ENCODE data around the gene IQCM.

IQCM gene

GRCh38 chr4:149708513-149709130, 107.0 kb downstream of the IQCM start:
- Histone ChIP-seq H3K36me3 (ENCODE audit: control insufficient read depth in 1 of 2, insufficient read depth in 2 of 2, low read length in 2 of 2) (no peaks in the 10 kb centered on the region), H3K4me3 (ENCODE audit: low read depth in 1 of 2, low read length in 2 of 2) (no peak overlapping the region), H3K27me3 (ENCODE audit: low read depth, low read length) (no peaks in the 10 kb centered on the region), H3K27ac (ENCODE audit: low read length) (no peak overlapping the region), H3K4me1 (ENCODE audit: control insufficient read depth in 1 of 2, insufficient read depth in 2 of 2, low read length in 2 of 2) (no peaks in the 10 kb centered on the region), H3K9me3 (ENCODE audit: control insufficient read depth in 1 of 2, low read length in 2 of 2) (no peaks in the 10 kb centered on the region)

DNA sequence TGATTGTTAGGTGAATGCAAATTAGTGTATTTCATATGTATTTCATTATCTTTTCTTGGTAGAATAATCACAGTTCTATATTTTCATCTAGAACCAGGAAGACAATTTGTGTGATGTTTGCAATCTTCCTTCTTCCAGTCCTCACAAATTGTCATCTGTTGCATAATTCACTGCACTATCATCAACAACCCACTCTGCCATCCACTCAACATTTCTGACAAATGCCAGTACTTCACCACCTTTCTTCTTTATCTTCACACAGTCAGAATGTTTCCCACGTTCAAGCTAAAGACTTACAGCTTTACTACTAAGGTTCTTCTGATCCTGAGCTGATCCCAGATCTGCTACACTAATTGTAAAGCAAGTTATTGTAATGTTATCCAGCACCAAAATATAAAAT, 107.8 kb downstream of the IQCM start:
- H3K36me3 ChIP-seq (ENCODE audit: control insufficient read depth in 1 of 2, insufficient read depth in 2 of 2, low read length in 2 of 2) = no peaks in the 10 kb centered on the region
- no peak overlapping the region for H3K4me3 ChIP-seq (ENCODE audit: low read depth in 1 of 2, low read length in 2 of 2)
- no peak overlapping the region for H3K27ac ChIP-seq (ENCODE audit: low read length)
- no peaks in the 10 kb centered on the region for H3K27me3 ChIP-seq (ENCODE audit: low read depth, low read length)
- no peaks in the 10 kb centered on the region for H3K9me3 ChIP-seq (ENCODE audit: control insufficient read depth in 1 of 2, low read length in 2 of 2)
- no peaks in the 10 kb centered on the region for H3K4me1 ChIP-seq (ENCODE audit: control insufficient read depth in 1 of 2, insufficient read depth in 2 of 2, low read length in 2 of 2)

DNA sequence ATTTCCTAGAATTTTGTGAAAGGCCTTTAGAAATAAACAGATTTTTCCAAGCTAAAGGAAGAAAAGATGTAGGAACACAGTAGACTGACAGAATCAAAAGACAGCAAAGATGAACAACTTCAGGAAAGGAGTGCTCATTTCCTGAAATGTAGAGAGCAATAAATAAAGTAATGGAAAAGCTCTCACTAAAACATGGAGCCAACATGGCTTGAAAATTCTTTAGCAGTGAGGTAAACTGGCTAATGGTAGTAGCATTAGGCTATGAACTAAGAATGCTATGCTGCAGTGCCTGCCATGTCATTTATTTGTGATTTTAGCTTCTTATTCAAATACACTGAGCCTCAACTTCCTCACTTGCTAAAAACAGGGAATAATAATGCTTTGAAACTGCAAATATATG, 108.7 kb downstream of the IQCM start:
- Histone ChIP-seq H3K4me3 (ENCODE audit: low read depth in 1 of 2, low read length in 2 of 2) (no peak overlapping the region), H3K27ac (ENCODE audit: low read length) (no peak overlapping the region), H3K4me1 (ENCODE audit: control insufficient read depth in 1 of 2, insufficient read depth in 2 of 2, low read length in 2 of 2) (no peaks in the 10 kb centered on the region), H3K36me3 (ENCODE audit: control insufficient read depth in 1 of 2, insufficient read depth in 2 of 2, low read length in 2 of 2) (no peaks in the 10 kb centered on the region), H3K27me3 (ENCODE audit: low read depth, low read length) (no peaks in the 10 kb centered on the region), H3K9me3 (ENCODE audit: control insufficient read depth in 1 of 2, low read length in 2 of 2) (no peaks in the 10 kb centered on the region)

DNA sequence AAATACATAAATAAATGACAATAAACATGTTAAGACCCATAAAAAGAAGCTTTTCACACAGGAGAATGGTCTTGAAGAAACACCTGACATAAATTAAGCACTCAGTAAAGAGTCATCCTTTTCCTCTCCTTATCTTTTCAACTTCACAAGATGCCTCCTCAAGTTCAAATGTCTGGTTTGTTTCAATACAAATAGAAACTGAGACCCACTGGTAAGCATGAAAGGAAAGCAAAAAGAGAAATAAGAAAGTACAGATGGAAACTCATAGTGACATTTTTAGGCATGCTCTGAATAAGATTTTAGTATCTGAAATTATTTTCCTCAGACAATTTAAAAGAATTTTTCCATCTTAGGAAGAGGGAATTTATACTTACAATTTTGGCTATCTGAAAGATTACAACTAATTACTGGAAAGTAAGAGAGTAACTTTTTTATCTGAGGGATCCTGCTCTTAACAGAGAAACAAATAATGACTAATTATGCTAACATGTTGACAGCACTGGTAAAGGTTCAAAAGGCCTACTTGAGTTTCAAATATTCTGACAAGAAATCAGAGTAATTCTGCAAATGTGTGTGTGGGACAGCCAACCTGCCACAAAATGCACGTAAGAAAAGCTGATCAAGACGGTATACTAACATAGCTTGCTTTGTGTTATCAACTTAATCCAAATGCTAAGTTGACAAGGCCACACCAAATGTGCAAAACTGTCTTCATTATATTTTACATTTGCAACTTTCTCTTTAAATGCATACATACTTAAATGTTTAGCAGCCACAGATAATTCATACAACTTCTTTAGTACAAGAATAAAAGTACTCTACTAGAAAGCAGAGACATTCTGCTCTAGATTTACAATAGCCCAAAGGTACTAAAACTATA, 113.0 kb downstream of the IQCM start:
- no peak overlapping the region for H3K4me3 ChIP-seq (ENCODE audit: low read depth in 1 of 2, low read length in 2 of 2)
- H3K27ac ChIP-seq (ENCODE audit: low read length) = no peak overlapping the region
- no peaks in the 10 kb centered on the region for H3K27me3 ChIP-seq (ENCODE audit: low read depth, low read length)
- no peaks in the 10 kb centered on the region for H3K9me3 ChIP-seq (ENCODE audit: control insufficient read depth in 1 of 2, low read length in 2 of 2)
- H3K36me3 ChIP-seq (ENCODE audit: control insufficient read depth in 1 of 2, insufficient read depth in 2 of 2, low read length in 2 of 2) = no peaks in the 10 kb centered on the region
- no peaks in the 10 kb centered on the region for H3K4me1 ChIP-seq (ENCODE audit: control insufficient read depth in 1 of 2, insufficient read depth in 2 of 2, low read length in 2 of 2)

DNA sequence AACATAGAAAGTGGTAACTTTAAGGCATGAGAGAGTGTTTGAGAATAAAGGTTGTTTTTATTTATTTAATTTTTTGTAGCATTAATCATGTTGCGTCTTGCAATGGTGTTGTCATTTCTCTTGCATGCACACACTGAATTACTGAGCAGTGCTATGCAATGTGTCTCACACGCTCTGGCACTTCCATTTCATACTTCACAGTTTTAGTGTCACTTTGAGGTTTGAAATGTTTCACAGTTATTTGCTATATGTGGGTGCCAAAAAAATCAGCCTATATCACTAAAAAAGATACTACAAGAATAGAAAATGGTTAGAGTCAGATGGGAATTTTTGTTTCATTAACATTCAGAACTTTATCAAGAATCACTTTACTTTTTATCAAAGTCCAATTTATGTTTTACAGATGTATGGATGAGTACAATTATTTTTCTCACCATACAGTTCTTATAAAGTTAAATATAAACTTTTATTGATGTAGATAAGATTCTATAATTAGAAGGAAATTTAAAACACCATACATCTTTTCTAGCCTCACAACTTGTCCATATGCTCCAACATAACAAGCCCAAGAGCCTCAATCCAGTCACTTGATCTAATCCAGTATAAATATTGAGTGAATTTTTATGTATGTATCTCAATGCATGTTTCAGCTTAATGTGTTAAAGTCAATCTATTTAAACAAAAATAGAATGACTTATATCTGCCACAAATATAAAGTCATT, 114.0 kb downstream of the IQCM start:
- Histone ChIP-seq H3K4me1 (ENCODE audit: control insufficient read depth in 1 of 2, insufficient read depth in 2 of 2, low read length in 2 of 2) (no peaks in the 10 kb centered on the region), H3K27ac (ENCODE audit: low read length) (no peak overlapping the region), H3K36me3 (ENCODE audit: control insufficient read depth in 1 of 2, insufficient read depth in 2 of 2, low read length in 2 of 2) (no peaks in the 10 kb centered on the region), H3K9me3 (ENCODE audit: control insufficient read depth in 1 of 2, low read length in 2 of 2) (no peaks in the 10 kb centered on the region), H3K27me3 (ENCODE audit: low read depth, low read length) (no peaks in the 10 kb centered on the region), H3K4me3 (ENCODE audit: low read depth in 1 of 2, low read length in 2 of 2) (no peak overlapping the region)

GRCh38 chr4:149700272-149700671, 115.4 kb downstream of the IQCM start:
- Histone ChIP-seq H3K36me3 (ENCODE audit: control insufficient read depth in 1 of 2, insufficient read depth in 2 of 2, low read length in 2 of 2) (no peaks in the 10 kb centered on the region), H3K27ac (ENCODE audit: low read length) (no peak overlapping the region)

GRCh38 chr4:149699642-149700041, 116.0 kb downstream of the IQCM start:
- no peaks in the 10 kb centered on the region for H3K36me3 ChIP-seq (ENCODE audit: control insufficient read depth in 1 of 2, insufficient read depth in 2 of 2, low read length in 2 of 2)
- no peak overlapping the region for H3K4me3 ChIP-seq (ENCODE audit: low read depth in 1 of 2, low read length in 2 of 2)

More at GRCh38 chr4:149700272-149700671, 115.4 kb downstream of the IQCM start:
- no peaks in the 10 kb centered on the region for H3K27me3 ChIP-seq (ENCODE audit: low read depth, low read length)
- no peak overlapping the region for H3K4me3 ChIP-seq (ENCODE audit: low read depth in 1 of 2, low read length in 2 of 2)
- H3K9me3 ChIP-seq (ENCODE audit: control insufficient read depth in 1 of 2, low read length in 2 of 2) = no peaks in the 10 kb centered on the region
- no peaks in the 10 kb centered on the region for H3K4me1 ChIP-seq (ENCODE audit: control insufficient read depth in 1 of 2, insufficient read depth in 2 of 2, low read length in 2 of 2)

DNA sequence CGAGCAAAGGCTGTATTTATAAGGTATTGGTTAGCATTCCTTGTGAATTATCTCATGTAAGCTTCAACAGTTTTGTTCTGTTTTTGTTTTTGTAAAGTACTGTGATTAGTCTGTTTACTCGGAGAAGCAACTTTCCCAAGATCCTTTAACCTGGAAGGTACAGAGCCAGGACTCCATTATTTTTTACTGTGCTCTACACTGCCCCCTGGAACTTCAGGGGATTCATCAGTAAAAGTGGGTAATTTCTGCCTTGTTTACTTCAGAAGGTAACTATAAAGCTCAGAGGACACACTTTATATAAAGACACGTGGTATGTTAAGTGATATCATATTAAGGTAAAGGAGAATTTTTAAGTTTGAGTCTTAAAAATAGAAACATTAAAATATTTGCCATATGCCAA, 124.9 kb downstream of the IQCM start:
- H3K27me3 ChIP-seq (ENCODE audit: low read depth, low read length) = no peaks in the 10 kb centered on the region

More at GRCh38 chr4:149699642-149700041, 116.0 kb downstream of the IQCM start:
- Histone ChIP-seq H3K4me1 (ENCODE audit: control insufficient read depth in 1 of 2, insufficient read depth in 2 of 2, low read length in 2 of 2) (no peaks in the 10 kb centered on the region), H3K27me3 (ENCODE audit: low read depth, low read length) (no peaks in the 10 kb centered on the region), H3K9me3 (ENCODE audit: control insufficient read depth in 1 of 2, low read length in 2 of 2) (no peaks in the 10 kb centered on the region), H3K27ac (ENCODE audit: low read length) (no peak overlapping the region)

GRCh38 chr4:149684516-149684915, 131.1 kb downstream of the IQCM start:
- no peaks in the 10 kb centered on the region for H3K9me3 ChIP-seq (ENCODE audit: control insufficient read depth in 1 of 2, low read length in 2 of 2)
- H3K4me3 ChIP-seq (ENCODE audit: low read depth in 1 of 2, low read length in 2 of 2) = no peak overlapping the region
- no peaks in the 10 kb centered on the region for H3K4me1 ChIP-seq (ENCODE audit: control insufficient read depth in 1 of 2, insufficient read depth in 2 of 2, low read length in 2 of 2)

More for the DNA sequence above, 124.9 kb downstream of the IQCM start:
- H3K36me3 ChIP-seq (ENCODE audit: control insufficient read depth in 1 of 2, insufficient read depth in 2 of 2, low read length in 2 of 2) = no peaks in the 10 kb centered on the region
- no peak overlapping the region for H3K27ac ChIP-seq (ENCODE audit: low read length)
- H3K4me3 ChIP-seq (ENCODE audit: low read depth in 1 of 2, low read length in 2 of 2) = no peak overlapping the region
- H3K4me1 ChIP-seq (ENCODE audit: control insufficient read depth in 1 of 2, insufficient read depth in 2 of 2, low read length in 2 of 2) = no peaks in the 10 kb centered on the region
- no peaks in the 10 kb centered on the region for H3K9me3 ChIP-seq (ENCODE audit: control insufficient read depth in 1 of 2, low read length in 2 of 2)

DNA sequence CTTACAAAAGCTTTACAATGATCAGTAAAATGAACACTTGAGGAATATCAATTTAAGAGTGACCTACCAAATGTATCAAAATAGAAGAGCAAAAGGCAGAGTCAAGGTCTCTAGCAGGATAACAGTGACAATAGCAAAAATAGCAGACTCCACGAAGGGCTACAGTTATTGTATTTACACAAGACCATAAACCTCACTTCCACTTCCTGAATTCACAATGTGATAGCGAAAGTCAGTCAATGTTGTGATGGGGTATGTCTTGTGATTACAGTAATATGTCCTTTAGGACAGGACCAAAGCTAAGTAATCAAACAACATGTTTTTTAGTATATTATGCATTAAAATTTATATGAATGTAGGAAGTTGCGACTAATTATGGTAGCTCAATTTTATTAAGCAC, 139.6 kb downstream of the IQCM start:
- Histone ChIP-seq H3K4me3 (ENCODE audit: low read depth in 1 of 2, low read length in 2 of 2) (no peak overlapping the region), H3K9me3 (ENCODE audit: control insufficient read depth in 1 of 2, low read length in 2 of 2) (peaks cover 0 to 10% of the 10 kb centered on the region in 2 donors), H3K27ac (ENCODE audit: low read length) (no peak overlapping the region), H3K36me3 (ENCODE audit: control insufficient read depth in 1 of 2, insufficient read depth in 2 of 2, low read length in 2 of 2) (no peaks in the 10 kb centered on the region), H3K4me1 (ENCODE audit: control insufficient read depth in 1 of 2, insufficient read depth in 2 of 2, low read length in 2 of 2) (no peaks in the 10 kb centered on the region), H3K27me3 (ENCODE audit: low read depth, low read length) (no peaks in the 10 kb centered on the region)

More at GRCh38 chr4:149684516-149684915, 131.1 kb downstream of the IQCM start:
- H3K27me3 ChIP-seq (ENCODE audit: low read depth, low read length) = no peaks in the 10 kb centered on the region
- no peak overlapping the region for H3K27ac ChIP-seq (ENCODE audit: low read length)
- H3K36me3 ChIP-seq (ENCODE audit: control insufficient read depth in 1 of 2, insufficient read depth in 2 of 2, low read length in 2 of 2) = no peaks in the 10 kb centered on the region

DNA sequence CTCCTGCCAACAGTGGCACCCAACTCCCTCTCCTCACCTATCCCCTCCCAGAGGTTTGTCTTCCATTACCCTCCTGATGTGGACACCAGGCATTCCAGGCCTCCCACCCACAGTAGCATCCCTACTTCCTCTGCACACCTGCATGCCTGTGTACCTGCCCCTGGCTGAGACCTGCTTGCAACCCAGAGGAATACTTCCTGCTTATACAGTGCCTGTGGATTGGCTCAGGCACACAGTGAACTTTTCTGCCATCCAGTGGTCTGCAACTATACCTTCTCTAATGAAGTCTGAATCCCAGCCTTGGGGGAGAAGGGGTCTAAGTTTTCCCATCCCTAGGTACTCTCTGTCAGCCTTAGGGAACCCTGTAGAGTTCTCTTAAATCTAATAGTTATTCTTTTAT, 169.9 kb downstream of the IQCM start:
- Histone ChIP-seq H3K27ac (ENCODE audit: low read length) (no peak overlapping the region), H3K4me1 (ENCODE audit: control insufficient read depth in 1 of 2, insufficient read depth in 2 of 2, low read length in 2 of 2) (no peaks in the 10 kb centered on the region), H3K4me3 (ENCODE audit: low read depth in 1 of 2, low read length in 2 of 2) (no peak overlapping the region), H3K36me3 (ENCODE audit: control insufficient read depth in 1 of 2, insufficient read depth in 2 of 2, low read length in 2 of 2) (no peaks in the 10 kb centered on the region), H3K9me3 (ENCODE audit: control insufficient read depth in 1 of 2, low read length in 2 of 2) (no peaks in the 10 kb centered on the region), H3K27me3 (ENCODE audit: low read depth, low read length) (no peaks in the 10 kb centered on the region)

Data from muscle layer of duodenum (tissue), 2 donors.